GM08714 (cell line): ENCODE data around the gene LRFN2.

Source experiments
- H3K4me3 ChIP-seq: fragments of 200-500 bp; sonication (Bioruptor generic); 2 replicates; pipeline ENCODE4 v1.5.1; 2014; ENCODE audit warnings: mild to moderate bottlenecking, low read length, inconsistent platforms
- ZNF274 ChIP-seq: IDR thresholded peaks from 2 replicates; pipeline ENCODE4 v1.6.1; 2012; ENCODE audit warnings: mild to moderate bottlenecking, low read depth, low read length

The LRFN2 gene

GRCh38 chr6:40587240-40588069 is at the start of gene LRFN2:
Gene LRFN2, minus strand, starts transcription at chr6:40587364.
- peak within 1 kb of the TSS; percentile 39; the same call in 1 of the 2 replicates for H3K4me3 ChIP-seq
- TF ChIP-seq ZNF274: no peak

DNA sequence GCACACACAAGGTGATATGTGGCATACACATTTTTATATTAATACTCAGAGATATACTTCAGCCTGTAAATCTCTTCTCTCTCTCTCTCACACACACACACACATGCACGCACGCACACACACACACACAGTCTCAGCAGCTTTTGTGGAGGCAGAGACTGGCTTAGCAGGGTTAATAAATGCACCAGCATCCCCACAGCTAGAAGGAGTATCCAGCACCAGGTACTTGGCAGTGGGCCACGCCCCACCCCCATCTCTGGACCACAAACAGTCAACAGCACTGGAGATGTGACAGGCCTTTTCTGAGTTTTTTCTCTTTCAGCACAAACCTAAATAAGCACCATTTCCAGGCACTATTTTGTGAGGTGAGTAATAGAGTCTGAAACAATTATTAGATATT is 47.3 kb upstream of the LRFN2 start:
- H3K4me3 ChIP-seq: no peak overlapping the region
- TF ChIP-seq ZNF274: no peak

- no peak for TF ChIP-seq ZNF274
- no peak overlapping the region for H3K4me3 ChIP-seq
Measured at GRCh38 chr6:40631744-40632143, 44.6 kb upstream of the LRFN2 start.

- H3K4me3 ChIP-seq: no peak overlapping the region
- TF ChIP-seq ZNF274: no peak
Measured at GRCh38 chr6:40630488-40630887, 43.3 kb upstream of the LRFN2 start.

DNA sequence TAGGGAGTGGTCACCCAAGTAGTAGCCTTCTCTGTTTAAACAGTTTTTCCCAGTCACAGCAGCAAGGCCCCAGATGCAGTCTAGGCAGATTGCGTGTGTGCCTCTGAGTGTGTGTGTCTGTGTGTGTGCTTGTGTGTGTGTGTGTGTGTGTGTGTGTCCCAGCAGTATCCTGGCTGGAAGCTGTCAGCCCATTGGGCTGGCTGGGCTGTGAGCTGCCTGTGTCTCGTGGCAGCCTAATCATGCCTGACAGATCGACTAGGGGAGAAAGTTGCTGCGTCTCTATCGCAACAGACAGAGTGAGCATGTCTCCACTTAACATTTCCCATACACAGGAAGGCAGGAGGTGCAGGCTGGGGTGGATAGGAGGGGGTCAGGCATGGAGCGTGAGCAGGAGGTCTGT is 42.9 kb upstream of the LRFN2 start:
- H3K4me3 ChIP-seq: no peak overlapping the region
- no peak for TF ChIP-seq ZNF274

GRCh38 chr6:40629463-40629862 is 42.3 kb upstream of the LRFN2 start:
- H3K4me3 ChIP-seq: no peak overlapping the region
- no peak for TF ChIP-seq ZNF274

- no peak for TF ChIP-seq ZNF274
- no peak overlapping the region for H3K4me3 ChIP-seq
Measured at GRCh38 chr6:40627316-40627715, 40.2 kb upstream of the LRFN2 start.

DNA sequence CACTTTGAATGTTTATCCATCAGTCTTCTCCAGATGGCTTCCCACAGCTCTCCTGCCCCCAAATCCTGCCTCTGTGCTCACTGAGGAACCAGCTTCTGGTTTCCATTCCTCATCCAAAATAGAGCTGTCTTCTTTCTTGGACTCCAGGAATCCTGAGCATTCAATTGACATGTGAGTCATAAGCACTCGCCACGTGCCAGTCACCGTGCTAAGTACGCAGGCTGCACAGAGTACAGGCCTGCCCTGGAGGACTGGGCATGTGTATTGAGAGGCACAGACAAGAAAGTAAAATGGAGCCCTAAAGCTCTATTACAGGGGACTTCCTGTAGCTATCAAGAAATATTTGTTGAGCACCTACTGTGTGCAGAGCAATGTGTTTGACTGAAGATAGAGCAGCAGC is 39.7 kb upstream of the LRFN2 start:
- no peak for TF ChIP-seq ZNF274
- H3K4me3 ChIP-seq: no peak overlapping the region

GRCh38 chr6:40623932-40624331 is 36.8 kb upstream of the LRFN2 start:
- no peak for TF ChIP-seq ZNF274

DNA sequence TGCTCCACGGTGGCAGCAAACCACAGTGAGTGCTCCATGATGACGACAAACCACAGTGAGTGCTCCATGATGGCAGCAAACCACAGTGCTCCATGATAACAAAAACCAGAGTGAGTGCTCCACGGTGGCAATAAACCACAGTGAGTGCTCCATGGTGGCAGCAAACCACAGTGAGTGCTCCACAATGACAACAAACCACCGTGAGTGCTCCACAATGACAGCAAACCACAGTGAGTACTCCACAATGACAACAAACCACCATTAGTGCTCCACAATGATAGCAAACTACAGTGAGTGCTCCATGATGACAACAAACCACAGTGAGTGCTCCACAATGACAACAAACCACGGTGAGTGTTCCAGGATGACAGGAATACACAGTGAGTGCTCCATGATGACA is 36.0 kb upstream of the LRFN2 start:
- no peak overlapping the region for H3K4me3 ChIP-seq

More at GRCh38 chr6:40623932-40624331, 36.8 kb upstream of the LRFN2 start:
- H3K4me3 ChIP-seq: no peak overlapping the region

GRCh38 chr6:40620574-40621240 is 33.5 kb upstream of the LRFN2 start:
- no peak for TF ChIP-seq ZNF274
- no peak overlapping the region for H3K4me3 ChIP-seq

More for the DNA sequence above, 36.0 kb upstream of the LRFN2 start:
- TF ChIP-seq ZNF274: no peak

DNA sequence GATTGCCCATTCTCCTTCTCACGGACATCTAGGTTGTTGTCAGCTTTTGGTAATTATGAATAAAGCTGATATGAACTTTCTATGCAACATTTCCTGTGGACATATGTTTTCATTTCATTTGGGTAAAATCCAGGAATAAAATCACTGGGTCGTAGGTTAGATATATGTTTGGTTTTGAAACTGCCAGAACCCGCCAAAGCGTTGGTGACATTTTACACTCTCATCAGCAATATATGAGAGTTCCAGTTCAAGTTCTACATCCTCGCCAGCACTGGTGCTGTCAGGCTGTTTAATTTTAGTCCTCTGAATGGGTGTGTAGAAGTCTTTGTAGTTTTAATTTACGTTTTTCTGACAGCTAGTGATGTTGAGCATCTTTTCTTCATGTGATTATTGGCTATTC is 27.5 kb upstream of the LRFN2 start:
- no peak for TF ChIP-seq ZNF274
- no peak overlapping the region for H3K4me3 ChIP-seq

GRCh38 chr6:40611912-40612311 is 24.7 kb upstream of the LRFN2 start:
- H3K4me3 ChIP-seq: no peak overlapping the region
- TF ChIP-seq ZNF274: no peak

DNA sequence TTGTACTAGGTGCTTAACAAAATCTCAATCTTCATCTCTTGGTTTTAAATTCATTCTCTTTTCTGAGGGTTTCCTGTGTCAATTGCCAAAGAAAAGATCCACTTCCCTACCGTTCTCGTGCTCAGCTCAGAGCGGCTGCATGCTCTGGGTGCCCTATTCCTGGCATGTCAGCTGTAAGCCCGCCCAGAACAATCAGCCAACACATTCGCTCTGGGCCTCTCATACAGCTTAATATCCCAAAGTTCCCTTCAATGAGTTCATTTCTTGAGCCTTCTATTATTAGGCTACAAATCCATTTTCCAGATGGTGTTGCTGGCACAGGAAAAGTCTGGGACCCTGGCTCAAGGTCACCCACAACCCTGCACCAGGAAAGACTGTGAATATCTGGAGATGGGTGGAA is 24.3 kb upstream of the LRFN2 start:
- H3K4me3 ChIP-seq: no peak overlapping the region
- no peak for TF ChIP-seq ZNF274

DNA sequence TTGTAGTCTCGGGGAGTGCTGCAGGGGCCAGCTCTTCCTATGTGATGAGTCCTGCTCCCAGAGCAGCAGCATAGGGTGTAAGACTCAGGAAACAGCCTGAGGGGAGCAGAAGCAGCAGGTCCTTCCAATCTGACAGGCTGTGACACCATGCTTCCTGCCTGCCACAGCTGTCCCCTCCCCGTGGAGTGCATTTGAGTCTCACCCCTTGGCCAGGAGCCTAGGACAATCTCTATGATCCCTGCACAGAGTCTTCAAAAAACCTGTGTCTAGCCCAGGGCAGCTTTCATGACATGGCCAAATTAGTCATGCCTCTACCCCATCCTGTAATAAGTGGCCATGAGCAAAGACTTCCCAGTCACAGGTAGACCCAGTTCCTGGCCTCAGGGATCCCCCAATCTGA is 23.1 kb upstream of the LRFN2 start:
- H3K4me3 ChIP-seq: no peak overlapping the region
- TF ChIP-seq ZNF274: no peak
